CD4-positive, alpha-beta T cell treated with Interleukin-17A for 1 hour (primary cell): ENCODE results near the gene OR5H2.
"Not testable (repeated sequence)": the region's sequence is repeated elsewhere in the genome, so short reads cannot be mapped to it uniquely, and the experiment has no call there.

ENCODE experiments used
- DNase-seq: peaks from one replicate; pipeline ENCODE4 v3.0.0-alpha.2; 2020

OR5H2 gene

DNA sequence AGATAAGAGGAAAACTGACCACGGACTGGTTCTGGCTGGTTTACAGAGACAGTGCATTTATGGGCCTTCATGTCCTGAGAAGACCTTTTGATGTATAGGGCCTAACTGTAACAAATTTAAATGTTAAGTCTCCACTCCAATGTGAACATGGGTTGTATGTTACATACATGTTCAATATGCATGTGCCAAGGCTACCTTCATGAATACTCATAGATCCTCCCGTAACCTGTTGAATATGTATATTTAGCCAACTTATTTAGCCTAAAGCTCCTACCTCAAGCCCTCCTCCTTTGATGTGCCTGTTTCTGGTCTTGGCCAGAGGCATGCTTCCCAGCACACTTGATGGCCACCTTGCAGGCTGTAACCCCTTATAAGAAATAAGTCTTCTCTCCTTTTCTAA, at the start of gene OR5H2:
TSS of gene OR5H2 (plus strand) at position 301 of the 400 bp plus-strand sequence. CDS start 398 bp downstream, outside the sequence.
- no peak for DNase-seq

DNA sequence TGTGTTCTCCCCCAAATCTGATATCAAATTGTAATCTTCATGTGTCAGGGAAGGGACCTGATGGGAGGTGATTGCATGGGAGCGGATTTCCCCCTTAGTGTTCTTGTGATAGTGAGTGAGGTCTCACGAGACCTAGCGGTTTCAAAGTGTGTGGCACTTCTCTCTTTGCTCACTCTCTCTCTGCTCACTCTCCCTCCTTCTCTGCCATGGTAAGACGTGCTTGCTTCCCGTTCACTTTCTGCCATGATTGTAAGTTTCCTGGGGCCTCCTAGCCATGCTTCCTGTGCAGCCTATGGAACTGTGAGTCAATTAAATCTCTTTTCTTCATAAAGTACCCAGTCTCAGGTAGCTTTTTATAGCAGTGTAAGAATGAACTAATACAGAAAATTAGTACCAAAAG, 48.8 kb upstream of the OR5H2 start:
- DNase-seq = no peak

DNA sequence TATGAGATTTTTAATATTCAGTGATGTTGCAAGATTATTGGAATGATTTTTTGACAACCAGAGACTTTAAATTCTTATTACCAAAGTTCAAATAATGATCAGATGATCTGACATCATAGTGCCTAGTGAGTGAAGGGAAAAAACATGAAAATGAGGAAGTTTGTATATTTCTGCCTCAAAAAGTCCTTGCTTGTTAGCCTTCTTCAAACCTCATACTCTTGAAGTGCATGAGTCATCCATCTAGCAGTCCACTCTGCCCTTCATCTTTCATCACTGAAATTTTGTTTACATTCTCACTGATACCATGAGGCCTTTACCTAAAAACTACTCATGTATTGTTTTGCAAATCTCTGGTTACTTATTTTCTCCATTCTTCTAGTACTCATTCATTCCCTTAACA, 42.2 kb upstream of the OR5H2 start:
- no peak for DNase-seq

DNA sequence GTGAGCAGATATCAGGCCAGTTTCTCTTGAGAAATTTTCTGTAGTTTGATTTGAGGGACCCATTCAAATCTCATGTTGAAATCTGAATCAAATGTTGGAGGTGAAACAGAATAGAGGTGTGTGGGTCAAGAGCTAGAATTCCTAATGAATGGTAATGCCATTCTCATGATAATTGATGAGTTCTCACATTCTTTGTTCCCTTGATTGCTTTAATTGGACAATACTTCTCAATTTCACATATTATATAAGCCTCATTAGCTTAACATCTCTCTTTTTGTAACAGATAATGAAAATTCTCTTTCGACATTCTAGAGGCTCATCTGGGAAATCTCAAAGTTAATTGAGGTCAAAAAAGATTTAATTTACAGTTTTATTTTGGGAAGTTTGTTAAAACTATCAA, 40.1 kb upstream of the OR5H2 start:
- no peak for DNase-seq

DNA sequence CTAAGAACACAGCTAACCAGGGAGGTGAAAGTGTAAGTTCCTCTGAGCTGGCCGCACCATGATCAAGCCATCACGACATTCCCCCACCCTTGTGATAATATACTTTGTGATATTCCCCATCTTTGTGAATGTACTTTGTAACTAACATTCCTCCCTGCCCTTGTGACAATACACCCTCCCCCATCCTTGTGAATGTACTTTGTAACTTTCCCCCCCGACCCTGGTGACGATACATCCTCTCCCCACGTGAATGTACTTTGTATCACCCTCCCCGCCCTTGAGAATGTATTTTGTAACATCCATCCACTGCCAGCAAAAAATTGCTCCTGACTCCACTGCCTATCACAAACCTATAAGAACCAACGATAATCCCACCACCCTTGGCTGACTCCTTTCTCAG, 38.5 kb upstream of the OR5H2 start:
- no peak for DNase-seq

DNA sequence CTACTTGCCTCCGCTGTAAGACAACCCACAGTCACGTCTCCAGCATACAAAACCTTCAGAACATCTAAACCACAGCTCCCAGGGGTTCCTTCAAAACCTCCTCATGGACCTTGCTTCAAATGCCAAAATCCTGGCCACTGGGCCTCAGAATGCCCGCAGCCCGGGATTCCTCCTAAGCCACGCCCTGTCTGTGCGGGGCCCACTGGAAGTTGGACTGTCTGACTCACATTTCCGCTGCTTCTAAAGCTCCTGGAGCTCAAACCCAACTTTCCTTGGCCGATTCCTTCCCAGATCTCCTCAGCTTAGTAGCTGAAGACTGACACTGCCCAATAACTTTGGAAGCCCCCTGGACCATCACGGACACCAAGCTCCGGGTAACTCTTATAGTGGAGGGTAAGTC, 36.2 kb upstream of the OR5H2 start:
- no peak for DNase-seq

DNA sequence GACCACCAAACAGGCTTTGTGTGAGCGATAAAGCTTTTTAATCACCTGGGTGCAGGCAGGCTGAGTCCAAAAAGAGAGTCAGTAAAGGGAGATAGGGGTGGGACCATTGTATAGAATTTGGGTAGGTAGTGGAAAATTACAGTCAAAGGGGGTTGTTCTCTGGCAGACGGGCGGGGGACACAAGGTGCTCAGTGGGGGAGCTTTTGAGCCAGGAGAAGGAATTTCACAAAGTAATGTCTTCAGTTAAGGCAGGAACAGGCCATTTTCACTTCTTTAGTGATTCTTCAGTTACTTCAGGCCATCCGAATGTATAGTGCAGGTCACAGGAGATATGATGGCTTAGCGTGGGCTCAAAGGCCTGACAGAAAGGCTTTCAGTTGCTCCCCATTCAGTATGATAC, 26.3 kb upstream of the OR5H2 start:
- DNase-seq = not testable (repeated sequence)

DNA sequence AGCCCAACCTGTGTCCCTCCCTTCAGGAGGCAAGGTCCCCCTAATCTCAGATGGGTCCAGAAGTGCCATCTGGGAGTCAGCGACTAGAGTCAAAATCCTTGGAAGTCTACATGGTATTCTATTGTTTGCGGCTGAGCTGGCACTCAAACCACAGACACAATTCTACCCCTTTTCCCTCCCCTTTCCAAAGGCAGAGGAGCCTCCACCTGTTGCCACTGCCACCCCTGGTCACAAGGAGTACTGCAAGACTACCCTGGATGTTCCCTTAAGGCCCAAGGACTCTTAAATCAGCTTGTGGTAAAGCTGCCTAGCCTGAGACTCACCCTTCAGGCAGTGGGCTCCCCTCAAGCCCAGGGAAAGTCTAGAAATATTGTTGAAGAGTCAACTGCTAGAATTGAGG, 22.6 kb upstream of the OR5H2 start:
- DNase-seq = no peak

DNA sequence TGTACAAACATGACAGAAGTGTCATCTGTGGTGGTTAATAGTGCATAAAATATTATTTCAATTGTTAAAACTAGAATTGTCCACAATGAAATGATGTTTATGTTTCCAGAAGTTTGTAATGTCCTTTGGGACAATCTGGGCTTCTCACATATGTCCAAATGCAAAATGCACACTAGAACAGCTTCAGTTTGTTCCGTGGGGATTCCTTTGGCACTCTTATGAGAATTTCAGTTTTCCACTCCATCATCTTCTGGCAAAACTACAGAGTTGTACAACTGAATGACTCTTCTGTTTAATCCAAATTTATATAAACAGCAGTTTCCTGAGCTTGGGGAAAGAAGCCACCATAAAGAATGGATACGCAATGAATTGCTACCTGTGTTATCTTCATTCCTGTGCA, 20.3 kb upstream of the OR5H2 start:
- DNase-seq = no peak

DNA sequence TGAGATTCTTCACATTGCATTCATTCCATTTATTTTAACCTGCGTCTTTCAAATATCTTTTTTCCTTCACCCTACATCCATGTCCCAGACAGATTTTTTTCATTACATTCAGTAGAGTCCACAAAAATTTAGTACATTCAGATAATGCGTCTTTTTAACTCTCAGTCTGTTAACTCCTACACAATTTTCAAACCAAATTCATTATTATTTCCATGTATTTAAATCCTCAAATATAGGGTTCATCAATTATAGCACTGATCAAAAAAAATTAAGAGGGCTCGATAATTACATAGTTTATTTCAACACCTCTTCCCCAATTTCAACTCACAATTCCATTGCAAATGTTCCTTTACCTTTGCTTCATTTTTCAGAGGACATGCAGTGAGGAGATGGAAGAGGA, 18.4 kb upstream of the OR5H2 start, which contains the start of gene OR5H6:
TSS of gene OR5H6 (plus strand) at position 301 of the 400 bp plus-strand sequence. CDS start at position 390, 89 bp downstream.
- no peak for DNase-seq

DNA sequence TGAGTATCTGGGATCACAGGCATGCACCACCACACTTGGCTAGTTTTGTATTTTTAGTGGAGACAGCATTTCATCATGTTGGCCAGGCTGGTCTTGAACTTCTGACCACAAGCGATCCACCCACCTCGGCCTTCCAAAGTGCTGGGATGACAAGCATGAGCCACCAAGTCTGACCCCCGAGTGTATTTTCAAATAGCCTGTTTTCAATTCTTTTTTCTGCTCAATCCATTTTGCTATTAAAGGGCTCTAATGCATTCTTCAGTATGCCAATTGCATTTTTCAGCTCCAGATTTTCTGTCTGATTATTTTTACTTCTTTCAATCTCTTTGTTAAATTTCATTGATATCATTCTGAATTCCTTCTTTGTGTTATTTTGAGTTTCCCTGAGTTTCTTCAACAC, 12.5 kb upstream of the OR5H2 start:
- DNase-seq = no peak

DNA sequence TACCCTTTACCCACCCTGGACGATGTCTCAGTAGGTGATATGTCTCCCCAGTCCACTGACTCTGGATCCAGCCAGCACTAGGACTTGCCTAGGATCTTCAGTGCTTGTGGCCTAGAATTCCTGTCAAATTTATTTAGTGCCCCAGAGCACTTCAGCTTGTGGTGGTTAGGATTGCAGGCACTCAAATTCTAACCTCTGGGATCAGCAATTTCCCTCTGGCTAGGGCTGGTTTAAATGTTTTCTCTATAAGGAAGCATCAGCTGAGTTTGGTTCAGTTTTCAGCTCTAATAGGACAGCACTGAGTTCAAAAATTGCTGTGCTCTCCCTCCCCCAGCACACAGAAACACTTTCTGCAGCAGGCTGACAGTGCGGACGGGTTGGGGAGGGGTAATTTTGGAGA, 10.2 kb upstream of the OR5H2 start:
- no peak for DNase-seq

DNA sequence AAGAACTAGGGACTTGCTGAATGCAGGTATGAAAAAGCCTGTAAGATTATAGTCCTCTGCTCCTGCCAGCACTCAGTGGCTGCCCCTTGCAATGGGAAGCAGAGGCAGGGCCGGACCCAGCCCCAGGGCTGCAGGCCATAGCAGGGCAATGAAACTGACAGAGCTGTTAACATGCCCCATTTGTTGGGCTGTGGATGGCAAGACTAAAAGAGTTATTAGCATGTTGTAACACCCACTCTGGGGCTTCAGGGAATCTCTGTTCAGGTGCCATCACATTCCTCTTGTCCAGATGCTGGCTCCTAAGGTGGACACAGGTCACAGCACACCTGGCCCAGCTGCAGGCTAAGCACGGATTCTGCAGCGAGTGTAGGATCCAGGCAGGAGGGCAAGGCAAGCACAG, 7.4 kb upstream of the OR5H2 start:
- no peak for DNase-seq

DNA sequence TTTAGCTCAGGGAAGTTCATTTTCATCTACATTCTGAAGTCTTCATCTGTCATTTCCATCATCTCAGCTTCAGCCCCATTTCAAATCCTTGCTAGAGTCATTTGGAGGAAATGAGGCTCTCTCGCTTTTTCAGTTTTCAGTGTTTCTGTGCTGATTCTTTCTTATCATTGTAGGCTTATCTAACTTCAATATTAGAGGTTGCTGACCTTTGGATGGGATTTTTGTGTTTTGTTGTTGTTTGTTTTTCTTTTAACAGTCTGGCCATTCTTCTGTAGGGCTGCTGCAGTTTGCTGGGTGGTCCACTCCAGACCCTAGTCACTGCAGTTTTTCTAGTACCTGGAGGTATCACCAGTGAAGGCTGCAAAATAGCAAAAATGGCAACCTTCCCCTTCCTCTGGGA, 8.6 kb downstream of the OR5H2 start:
- no peak for DNase-seq

DNA sequence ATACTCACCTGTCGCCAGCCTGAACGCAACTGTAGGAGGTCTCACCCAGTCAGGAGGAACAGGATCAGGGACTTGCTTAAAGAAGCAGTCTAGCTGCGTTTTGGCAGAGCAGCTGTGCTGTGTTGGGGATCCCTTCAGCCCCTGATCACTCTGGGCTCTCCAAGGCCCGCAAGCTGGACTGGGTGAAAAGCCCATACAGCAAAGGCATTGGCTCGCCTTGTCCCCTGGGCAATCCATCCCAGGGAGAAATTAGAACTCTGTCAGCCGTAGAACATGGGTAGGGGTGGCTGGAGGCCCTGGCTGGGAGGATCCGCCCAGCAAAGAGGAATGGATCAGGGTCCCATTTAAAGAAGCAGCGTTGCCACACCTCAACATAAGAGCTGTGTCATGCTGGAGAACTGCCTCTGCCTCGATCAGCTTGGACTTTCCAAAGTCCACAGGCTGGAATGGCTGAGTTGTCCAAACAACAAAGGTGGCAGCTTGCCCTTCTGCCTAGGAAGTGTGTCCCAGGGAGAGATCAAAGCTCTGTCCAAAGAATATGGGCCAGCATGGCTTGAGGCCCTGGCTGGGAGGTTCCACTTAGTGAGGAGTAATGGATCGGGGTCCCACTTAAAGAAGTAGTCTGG, 9.1 kb downstream of the OR5H2 start:
- no peak for DNase-seq

DNA sequence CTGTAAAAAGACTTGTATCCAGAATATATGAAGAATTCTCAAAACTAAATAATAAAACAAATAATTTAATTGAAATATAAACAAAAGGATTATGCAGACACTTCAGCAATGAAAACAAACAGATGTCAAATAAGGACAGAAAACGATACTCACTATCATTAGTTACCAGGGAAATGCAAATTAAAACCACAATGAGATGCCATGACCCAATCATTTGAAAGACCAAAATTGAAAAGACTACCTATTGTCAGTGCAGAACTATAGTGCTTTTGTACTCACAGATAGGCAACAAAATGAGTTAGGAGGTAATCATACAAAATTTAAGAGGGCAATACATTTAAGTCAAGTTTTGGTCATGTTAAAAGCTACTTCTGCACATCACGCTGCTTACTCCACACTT, 39.8 kb downstream of the OR5H2 start:
- no peak for DNase-seq

DNA sequence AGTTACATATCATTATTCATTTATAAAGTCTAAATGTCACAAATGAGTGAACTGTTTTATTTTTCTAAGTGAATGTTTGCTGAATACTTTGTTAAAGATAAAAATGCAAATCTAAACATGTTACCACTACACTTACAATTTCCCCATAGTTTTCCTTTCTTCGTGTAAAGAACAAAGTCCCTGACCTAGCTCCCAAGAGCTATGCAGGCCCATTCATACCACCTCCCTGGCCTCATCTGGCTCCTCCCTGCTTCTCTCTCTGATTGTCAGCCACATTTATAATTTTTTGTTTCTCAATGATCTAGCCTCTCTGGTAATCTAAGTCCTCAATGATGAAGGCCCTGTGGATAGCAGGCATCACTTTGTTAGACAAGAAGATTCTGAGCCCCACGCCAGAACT, 40.4 kb downstream of the OR5H2 start:
- DNase-seq = no peak

DNA sequence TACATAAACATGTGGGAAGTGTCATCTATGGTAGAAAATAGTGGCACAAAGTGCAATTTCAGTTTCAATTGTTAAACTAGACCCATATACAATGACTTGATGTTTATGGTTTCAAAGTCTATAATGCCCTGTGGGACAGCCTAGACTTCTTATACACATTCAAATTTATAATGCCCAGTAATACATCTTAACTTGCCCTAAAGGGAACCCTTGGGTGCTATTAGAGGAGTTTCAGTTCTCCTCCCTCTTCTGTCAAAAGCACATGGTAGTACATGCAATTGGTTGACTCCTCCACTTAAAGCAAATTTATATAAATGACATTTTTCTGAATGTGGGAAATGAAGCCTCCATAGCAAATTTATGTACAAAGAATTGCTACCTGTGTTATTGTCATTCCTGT, 41.1 kb downstream of the OR5H2 start:
- no peak for DNase-seq

DNA sequence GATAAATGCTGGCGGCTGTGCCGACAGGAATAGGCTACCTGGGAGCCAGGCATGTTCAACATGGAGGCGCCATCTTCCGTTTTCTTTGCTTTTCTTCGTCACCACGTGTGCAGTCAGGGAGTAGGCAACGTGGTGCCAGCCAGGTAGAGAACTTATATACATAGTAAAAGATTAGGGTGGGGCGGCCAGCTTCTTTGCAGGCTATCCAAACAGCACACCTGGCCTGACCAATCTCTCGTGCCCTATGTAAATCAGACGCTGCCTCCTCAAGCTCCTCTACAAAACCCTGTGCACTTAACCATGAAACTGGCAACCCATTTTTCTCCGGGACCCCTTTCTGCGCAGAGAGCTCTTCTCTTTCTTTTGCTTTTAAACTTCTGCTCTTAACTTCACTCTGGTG, 42.8 kb downstream of the OR5H2 start:
- DNase-seq = no peak

DNA sequence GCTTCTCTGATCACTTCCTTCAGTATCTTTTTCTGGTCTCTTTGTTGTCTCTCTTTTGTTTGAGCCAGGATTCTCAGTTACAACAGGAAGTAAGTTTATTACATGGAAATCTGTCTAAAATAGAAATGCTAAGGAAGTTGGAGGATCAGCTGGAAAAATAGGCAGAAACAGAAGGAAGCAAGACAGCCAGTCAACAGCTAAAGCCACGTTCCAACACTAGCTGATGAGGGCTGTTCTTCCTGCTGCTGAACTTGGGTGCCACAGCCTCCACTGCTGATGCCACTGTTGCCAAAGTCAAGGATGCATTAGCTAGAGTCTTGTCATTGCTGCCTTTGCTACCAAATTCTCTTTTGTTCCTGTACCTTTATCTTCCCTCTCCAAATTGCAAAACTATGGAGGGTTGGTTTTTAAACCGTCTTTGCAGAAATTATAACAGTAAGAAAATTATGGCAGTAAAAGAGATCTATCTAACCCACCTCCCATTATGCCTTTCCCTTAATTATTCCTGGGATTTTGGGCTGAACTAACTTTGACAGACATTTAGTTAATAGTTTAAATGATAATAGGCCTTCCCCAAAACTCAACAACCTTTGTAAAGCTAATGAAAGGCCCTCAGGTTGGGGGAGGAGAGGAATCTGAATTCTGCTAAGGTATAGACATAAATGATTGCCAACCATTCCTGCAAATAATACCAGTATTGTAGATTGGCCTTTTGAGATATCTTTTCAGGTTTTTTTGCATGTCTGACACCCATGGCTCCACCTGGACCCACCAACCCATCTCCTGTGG, 44.0 kb downstream of the OR5H2 start:
- DNase-seq = no peak

DNA sequence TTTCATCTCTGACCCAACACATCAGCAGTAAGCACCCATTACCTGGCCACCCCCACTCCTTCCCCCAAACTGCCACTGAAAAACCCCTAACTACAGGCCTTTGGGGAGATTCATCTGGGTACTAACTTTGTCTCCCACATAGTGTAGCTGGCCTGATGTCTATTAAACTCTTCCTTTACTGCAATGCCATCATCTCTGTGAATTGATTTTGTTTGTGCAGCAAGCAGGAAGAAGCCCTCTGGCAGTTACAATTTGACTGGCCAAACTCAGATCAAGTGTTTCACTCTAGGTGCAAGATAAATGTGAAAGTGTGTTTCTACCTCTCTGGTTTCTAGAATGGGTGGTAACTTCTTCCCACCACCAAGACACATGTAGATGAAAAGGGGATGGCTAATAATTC, 44.6 kb downstream of the OR5H2 start:
- no peak for DNase-seq

DNA sequence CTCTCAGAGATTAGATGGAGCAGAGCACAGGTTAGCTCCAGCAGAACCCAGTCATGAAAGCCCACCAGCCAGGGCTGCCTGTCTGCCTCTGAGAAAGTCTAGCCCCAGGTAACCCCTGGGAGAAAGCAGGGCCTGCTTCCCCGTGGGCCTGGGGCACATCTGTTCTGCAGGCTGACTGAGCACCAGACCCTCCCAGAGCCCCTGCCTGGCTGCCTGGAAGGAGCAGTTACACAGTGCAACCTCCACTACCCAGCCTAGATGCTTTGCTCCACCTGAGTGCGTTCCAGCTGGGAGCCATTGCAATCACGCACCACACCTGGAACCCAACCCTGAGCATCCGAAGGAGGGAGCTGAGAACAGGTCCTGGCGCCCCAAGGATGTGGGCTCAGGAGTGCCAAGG, 46.6 kb downstream of the OR5H2 start:
- no peak for DNase-seq

DNA sequence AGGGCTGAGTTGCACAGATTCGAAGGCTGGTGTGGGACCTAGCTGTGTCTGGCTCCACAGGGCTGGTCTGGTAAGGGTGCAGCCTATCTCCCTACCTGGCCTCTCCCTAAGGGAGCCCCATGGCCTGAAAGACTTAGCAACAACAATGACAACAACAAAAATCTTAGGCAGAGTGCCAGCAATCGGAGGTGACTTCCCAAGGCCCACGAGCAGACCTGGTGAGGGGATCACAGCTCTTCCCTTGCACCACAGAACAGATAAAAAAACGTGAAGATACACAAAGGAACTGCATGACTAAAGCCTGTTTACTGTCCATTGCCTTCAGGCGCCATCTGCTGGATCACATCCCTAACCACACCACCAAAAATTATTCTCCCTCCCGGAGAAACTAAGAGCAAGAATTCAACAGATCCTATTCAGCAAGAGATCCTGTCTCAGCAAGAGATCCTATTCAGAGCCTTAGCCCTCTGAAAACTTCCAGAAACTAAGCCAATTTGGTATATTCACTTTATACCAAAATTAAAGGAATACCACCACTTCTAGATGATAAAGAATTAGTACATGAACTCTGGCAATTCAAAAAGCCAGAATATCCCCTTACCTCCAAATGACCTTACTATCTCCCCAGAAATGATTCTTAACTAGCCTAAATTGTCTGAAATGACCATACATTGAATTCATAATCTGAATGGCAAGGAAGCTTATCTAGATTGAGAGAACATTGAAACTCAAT, 47.3 kb downstream of the OR5H2 start:
- peak; percentile 57 for DNase-seq

DNA sequence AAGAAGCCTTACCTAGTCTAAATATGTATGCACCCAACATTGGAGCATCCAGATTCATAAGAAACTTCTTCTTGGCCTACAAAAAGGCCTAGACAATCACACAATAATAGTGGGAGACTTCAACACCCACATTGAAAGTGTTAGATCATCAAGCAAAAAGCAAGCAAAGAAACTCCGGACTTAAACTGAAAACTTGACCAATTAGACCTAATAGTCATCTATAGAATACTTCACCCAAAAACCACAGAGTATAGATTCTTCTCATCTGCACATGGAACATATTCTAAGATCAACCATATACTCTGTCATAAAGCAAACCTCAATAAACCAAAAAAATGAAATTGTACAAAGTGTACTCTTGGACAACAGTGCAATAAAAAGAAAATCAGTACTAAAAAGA, 49.0 kb downstream of the OR5H2 start:
- no peak for DNase-seq
